H9 (cell line): ENCODE data around the gene ANO9. TPM values are rescaled to one million over a fixed set of nuclear protein-coding genes. Genes with fewer than 3 reads are reported as not detected.

Experiments
- DNase-seq: peaks from one replicate; pipeline ENCODE4 v3.0.0-alpha.2; 2017
- H2AFZ ChIP-seq: one replicate; pipeline ENCODE4 v1.6.1; 2013; ENCODE audit warnings: mild to moderate bottlenecking, low read length, control low read depth, moderate library complexity
- H2AK5ac ChIP-seq: 2 replicates; pipeline ENCODE4 v1.6.1; 2013; ENCODE audit warnings: low read length, control low read depth, mixed read lengths; ENCODE audit not compliant: insufficient read length
- H2BK120ac ChIP-seq: one replicate; pipeline ENCODE4 v1.6.1; 2013; ENCODE audit warnings: low read depth, mild to moderate bottlenecking, low read length, control low read depth, inconsistent platforms; ENCODE audit not compliant: poor library complexity, severe bottlenecking
- H2BK12ac ChIP-seq: 2 replicates; pipeline ENCODE4 v1.6.1; 2013; ENCODE audit warnings: low read length, control low read depth, mixed read lengths, low read depth; ENCODE audit not compliant: insufficient read length
- H2BK15ac ChIP-seq: 2 replicates; pipeline ENCODE4 v1.6.1; 2013; ENCODE audit warnings: low read depth, low read length, control low read depth
- H2BK20ac ChIP-seq: one replicate; pipeline ENCODE4 v1.6.1; 2013; ENCODE audit warnings: low read depth, mild to moderate bottlenecking, low read length, control low read depth, inconsistent platforms; ENCODE audit not compliant: poor library complexity, severe bottlenecking
- H2BK5ac ChIP-seq: 2 replicates; pipeline ENCODE4 v1.6.1; 2013; ENCODE audit warnings: low read length, control low read depth, mixed read lengths; ENCODE audit not compliant: insufficient read length
- H3K14ac ChIP-seq: 2 replicates; pipeline ENCODE4 v1.6.1; 2013; ENCODE audit warnings: low read length, control low read depth; ENCODE audit not compliant: insufficient read depth
- H3K18ac ChIP-seq: 2 replicates; pipeline ENCODE4 v1.6.1; 2013; ENCODE audit warnings: low read depth, mild to moderate bottlenecking, mixed read lengths, low read length, control low read depth; ENCODE audit not compliant: insufficient read length
- H3K23ac ChIP-seq: 2 replicates; pipeline ENCODE4 v1.6.1; 2013; ENCODE audit warnings: low read length, control low read depth, mixed read lengths, low read depth; ENCODE audit not compliant: insufficient read length
- H3K23me2 ChIP-seq: 2 replicates; pipeline ENCODE4 v1.6.1; 2013; ENCODE audit warnings: low read depth, mild to moderate bottlenecking, mixed read lengths, low read length, control low read depth; ENCODE audit not compliant: insufficient read length, poor library complexity, severe bottlenecking
- H3K27ac ChIP-seq: 2 replicates; pipeline ENCODE4 v1.5.1; 2013; ENCODE audit warnings: low read length, control low read depth, mixed read lengths, low read depth; ENCODE audit not compliant: insufficient read length
- H3K27me3 ChIP-seq: 2 replicates; pipeline ENCODE4 v1.6.1; 2013; ENCODE audit warnings: low read length, control low read depth, inconsistent platforms; ENCODE audit not compliant: insufficient read depth
- H3K4ac ChIP-seq: 2 replicates; pipeline ENCODE4 v1.6.1; 2013; ENCODE audit warnings: low read depth, mild to moderate bottlenecking, control low read depth, inconsistent platforms, low read length, moderate library complexity
- H3K4me1 ChIP-seq: 2 replicates; pipeline ENCODE4 v1.6.1; 2013; ENCODE audit warnings: low read length, control low read depth, inconsistent platforms; ENCODE audit not compliant: insufficient read depth
- H3K4me2 ChIP-seq: 2 replicates; pipeline ENCODE4 v1.6.1; 2013; ENCODE audit warnings: low read length, control low read depth, mixed read lengths; ENCODE audit not compliant: insufficient read length, insufficient read depth
- H3K56ac ChIP-seq: 2 replicates; pipeline ENCODE4 v1.6.1; 2013; ENCODE audit warnings: low read depth, mild to moderate bottlenecking, mixed read lengths, low read length, control low read depth; ENCODE audit not compliant: insufficient read length
- H3K79me1 ChIP-seq: 2 replicates; pipeline ENCODE4 v1.6.1; 2013; ENCODE audit warnings: low read depth, mild to moderate bottlenecking, moderate library complexity, low read length, control low read depth, inconsistent platforms; ENCODE audit not compliant: insufficient read depth, poor library complexity, severe bottlenecking
- H3K79me2 ChIP-seq: 2 replicates; pipeline ENCODE4 v1.6.1; 2013; ENCODE audit warnings: low read length, control low read depth, inconsistent platforms; ENCODE audit not compliant: insufficient read depth
- H3K9ac ChIP-seq: 2 replicates; pipeline ENCODE4 v1.6.1; 2013; ENCODE audit warnings: low read length, control low read depth, mixed read lengths; ENCODE audit not compliant: insufficient read length; ENCODE audit errors: extremely low read depth
- H3K9me3 ChIP-seq: one replicate; pipeline ENCODE4 v1.6.1; 2013; ENCODE audit warnings: low read depth, low read length, inconsistent platforms; ENCODE audit not compliant: control insufficient read depth
- H3T11ph ChIP-seq: one replicate; pipeline ENCODE4 v1.6.1; 2013; ENCODE audit warnings: mild to moderate bottlenecking, low read length, control low read depth, inconsistent platforms
- H4K20me1 ChIP-seq: one replicate; pipeline ENCODE4 v1.6.1; 2013; ENCODE audit not compliant: control insufficient read depth, insufficient read length, insufficient read depth
- H4K5ac ChIP-seq: 2 replicates; pipeline ENCODE4 v1.6.1; 2013; ENCODE audit warnings: low read depth, mild to moderate bottlenecking, mixed read lengths, low read length, control low read depth; ENCODE audit not compliant: insufficient read length
- H4K8ac ChIP-seq: replicated peaks from 2 replicates; pipeline ENCODE4 v1.6.1; 2013; ENCODE audit warnings: low read length, control low read depth, mixed read lengths, low read depth; ENCODE audit not compliant: insufficient read length
- H4K91ac ChIP-seq: 2 replicates; pipeline ENCODE4 v1.6.1; 2013; ENCODE audit warnings: low read depth, mild to moderate bottlenecking, moderate library complexity, mixed read lengths, low read length, control low read depth; ENCODE audit not compliant: insufficient read length
- H3K27ac Mint-ChIP-seq, 3 experiments: 2 replicates in 2 of 3; 3 replicates in 1 of 3; pipeline ENCODE4 v1.8.0; 2020 to 2021; ENCODE audit warnings: mixed read lengths in 3 of 3, mild to moderate bottlenecking in 1 of 3, moderate library complexity in 1 of 3
- H3K27me3 Mint-ChIP-seq: 2 replicates; pipeline ENCODE4 v1.8.0; 2021; ENCODE audit warnings: low read depth, mild to moderate bottlenecking, moderate library complexity, mixed read lengths
- H3K36me3 Mint-ChIP-seq, 3 experiments: 2 replicates in 2 of 3; 3 replicates in 1 of 3; pipeline ENCODE4 v1.8.0; 2020 to 2021; ENCODE audit warnings: low read depth in 3 of 3, mixed read lengths in 3 of 3; ENCODE audit not compliant: insufficient read depth in 1 of 3
- H3K4me1 Mint-ChIP-seq, 2 experiments: 2 replicates each; pipeline ENCODE4 v1.8.0; 2020; ENCODE audit warnings: mixed read lengths in 2 of 2
- H3K4me3 Mint-ChIP-seq, 2 experiments: 2 replicates in 1 of 2; 3 replicates in 1 of 2; pipeline ENCODE4 v1.8.0; 2020 to 2021; ENCODE audit warnings: mild to moderate bottlenecking in 2 of 2, mixed read lengths in 2 of 2, moderate library complexity in 1 of 2
- H3K9me3 Mint-ChIP-seq, 2 experiments: 2 replicates in 1 of 2; 3 replicates in 1 of 2; pipeline ENCODE4 v1.8.0; 2020; ENCODE audit warnings: mild to moderate bottlenecking in 2 of 2, mixed read lengths in 2 of 2, moderate library complexity in 1 of 2
- CTCF ChIP-seq: fragments of 200-600 bp; sonication (generic); conservative IDR thresholded peaks from 3 replicates; pipeline ENCODE4 v1.8.0; 2021; ENCODE audit warnings: antibody characterized with exemption, mild to moderate bottlenecking
- WGBS: extraction: QIAGEN DNeasy Blood & Tissue Kit; methylation state at CpG from one replicate; pipeline ENCODE4 v1.1.7; 2013; ENCODE audit warnings: missing lambda C conversion rate, low lambda C conversion rate, mixed read lengths; ENCODE audit not compliant: insufficient read length; ENCODE audit errors: extremely low coverage; 5-methylcytosine and 5-hydroxymethylcytosine counted together
- total RNA-seq: library from RNA; stranded (reverse); gene quantifications from 2 replicates; pipeline ENCODE4 v1.2.1, GENCODE V29; 2021

Gene ANO9
- total RNA-seq, 1 experiment from 2014 or later = 13.1 TPM

DNA sequence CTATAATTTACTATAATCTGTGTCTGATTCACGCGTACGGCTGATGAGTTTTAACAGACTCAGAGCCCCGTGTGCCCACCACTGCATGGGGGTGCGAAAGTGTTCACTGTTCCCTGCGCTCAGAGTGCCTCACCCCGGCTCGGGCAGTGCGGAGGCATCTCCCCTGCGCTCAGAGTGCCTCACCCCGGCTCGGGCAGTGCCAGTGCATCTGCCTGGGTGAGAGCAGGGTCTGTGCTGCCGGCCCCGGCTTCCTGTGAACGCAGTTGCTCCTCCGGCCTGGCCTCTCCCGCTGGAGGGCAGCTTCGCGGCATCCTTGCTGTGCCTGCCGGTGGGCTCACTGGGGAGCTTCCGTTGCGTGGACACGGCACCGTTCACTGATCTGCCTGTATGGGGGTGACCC lies 22.5 kb upstream of the ANO9 start:
- H2AK5ac ChIP-seq = no peak overlapping the region
- WGBS = no CpG with 5 or more reads among the region's 24 CpGs

More for the DNA sequence above, 22.5 kb upstream of the ANO9 start:
- H3K14ac ChIP-seq = no peak overlapping the region
- no peaks in the 10 kb centered on the region; the same call in 1 of the 2 replicates for H3K79me2 ChIP-seq
- no peak overlapping the region for H2BK12ac ChIP-seq
- H3K27ac Mint-ChIP-seq = no peak overlapping the region
- no peak overlapping the region for H2BK20ac ChIP-seq
- H3K27ac ChIP-seq = no peak overlapping the region
- no peaks in the 10 kb centered on the region for H3K9me3 Mint-ChIP-seq
- no peaks in the 10 kb centered on the region for H4K20me1 ChIP-seq
- no peak overlapping the region for H2BK120ac ChIP-seq
- H3K4me1 Mint-ChIP-seq = peaks cover 18 to 22% of the 10 kb centered on the region in 2 experiments
- no peak overlapping the region for H4K8ac ChIP-seq
- H3K79me1 ChIP-seq = no peaks in the 10 kb centered on the region
- no peak overlapping the region for H3K56ac ChIP-seq
- no peaks in the 10 kb centered on the region for H3K27me3 Mint-ChIP-seq
- peaks cover 3% of the 10 kb centered on the region; the same call in 1 of the 2 replicates for H3K4me1 ChIP-seq
- H3K23ac ChIP-seq = no peak overlapping the region
- H2BK15ac ChIP-seq = no peak overlapping the region
- no peaks in the 10 kb centered on the region for H3K9me3 ChIP-seq
- no peak overlapping the region for H2BK5ac ChIP-seq
- DNase-seq = no peak
- H4K5ac ChIP-seq = no peak overlapping the region
- H3K4me3 Mint-ChIP-seq = no peak overlapping the region
- no peak overlapping the region for H3K18ac ChIP-seq
- no peak overlapping the region for H4K91ac ChIP-seq
- no peaks in the 10 kb centered on the region for H3K23me2 ChIP-seq
- H3K4ac ChIP-seq = no peak overlapping the region
- no peaks in the 10 kb centered on the region for H3K27me3 ChIP-seq
- TF ChIP-seq CTCF = no peak
- H3K9ac ChIP-seq = no peak overlapping the region
- H2AFZ ChIP-seq = no peak overlapping the region
- no peak overlapping the region for H3T11ph ChIP-seq
- H3K36me3 Mint-ChIP-seq = peaks cover 14 to 35% (median 33%) of the 10 kb centered on the region in 3 experiments
- H3K4me2 ChIP-seq = no peak overlapping the region
